Activated CD4-positive, alpha-beta T cell treated with anti-CD3 and anti-CD28 coated beads, Interleukin-2, amount 10 ng/mL, durations not matched to agents 24 days and 14 days (primary cell): ENCODE data around the gene PRSS56. TPM values are rescaled to one million over a fixed set of nuclear protein-coding genes. Genes with fewer than 3 reads are reported as not detected.

Experiments used
- DNase-seq: peaks from one replicate; pipeline ENCODE4 v3.0.0; 2022
- H3K27ac Mint-ChIP-seq: one replicate; pipeline ENCODE4 v1.8.0; 2022; ENCODE audit warnings: mild to moderate bottlenecking, mixed read lengths
- H3K27me3 Mint-ChIP-seq: one replicate; pipeline ENCODE4 v1.8.0; 2022; ENCODE audit warnings: mixed read lengths
- H3K36me3 Mint-ChIP-seq: one replicate; pipeline ENCODE4 v1.8.0; 2022; ENCODE audit warnings: low read depth, mild to moderate bottlenecking, mixed read lengths
- H3K4me1 Mint-ChIP-seq: one replicate; pipeline ENCODE4 v1.8.0; 2021; ENCODE audit warnings: mixed read lengths
- H3K4me3 Mint-ChIP-seq: one replicate; pipeline ENCODE4 v1.8.0; 2022; ENCODE audit warnings: mild to moderate bottlenecking, moderate library complexity, mixed read lengths
- H3K9me3 Mint-ChIP-seq: one replicate; pipeline ENCODE4 v1.8.0; 2021; ENCODE audit warnings: mixed read lengths
- intact Hi-C: fragments of 100-400 bp; cut with micrococcal nuclease; formaldehyde crosslinking; loops from one replicate; pipeline ENCODE4 v1.15.1; 2023
- total RNA-seq: library from RNA; stranded (reverse); gene quantifications from 2 replicates; pipeline ENCODE4 v1.2.3, GENCODE V29; 2022

Gene PRSS56
- total RNA-seq, 1 donor from 2014 or later = not detected

DNA sequence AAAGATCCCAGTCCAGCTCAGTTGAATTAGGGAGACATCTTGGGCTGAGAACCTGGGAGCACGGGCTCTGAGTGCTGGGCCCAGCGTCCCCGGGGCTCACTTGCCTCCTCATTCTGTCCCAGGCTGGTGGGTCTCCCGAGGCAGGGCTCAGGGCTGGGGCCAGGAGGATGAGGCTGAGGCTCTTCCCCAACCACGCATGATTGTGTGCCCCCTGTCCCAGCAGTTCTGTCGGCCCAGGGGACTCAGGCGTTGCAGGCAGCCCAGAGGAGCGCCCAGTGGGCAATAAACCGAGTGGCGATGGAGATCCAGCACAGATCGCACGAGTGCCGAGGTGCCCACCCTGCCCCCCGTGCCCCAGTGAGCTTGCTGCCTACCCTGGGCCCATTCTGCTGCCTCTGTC is 910 bp downstream of the PRSS56 start:
- Mint-ChIP-seq H3K27ac (no peak overlapping the region), H3K27me3 (peaks cover 24% of the 10 kb centered on the region), H3K4me3 (no peak overlapping the region), H3K9me3 (no peaks in the 10 kb centered on the region), H3K4me1 (peaks cover 2% of the 10 kb centered on the region), H3K36me3 (no peaks in the 10 kb centered on the region)
- intact Hi-C loops = no loop called here
- no peak for DNase-seq

DNA sequence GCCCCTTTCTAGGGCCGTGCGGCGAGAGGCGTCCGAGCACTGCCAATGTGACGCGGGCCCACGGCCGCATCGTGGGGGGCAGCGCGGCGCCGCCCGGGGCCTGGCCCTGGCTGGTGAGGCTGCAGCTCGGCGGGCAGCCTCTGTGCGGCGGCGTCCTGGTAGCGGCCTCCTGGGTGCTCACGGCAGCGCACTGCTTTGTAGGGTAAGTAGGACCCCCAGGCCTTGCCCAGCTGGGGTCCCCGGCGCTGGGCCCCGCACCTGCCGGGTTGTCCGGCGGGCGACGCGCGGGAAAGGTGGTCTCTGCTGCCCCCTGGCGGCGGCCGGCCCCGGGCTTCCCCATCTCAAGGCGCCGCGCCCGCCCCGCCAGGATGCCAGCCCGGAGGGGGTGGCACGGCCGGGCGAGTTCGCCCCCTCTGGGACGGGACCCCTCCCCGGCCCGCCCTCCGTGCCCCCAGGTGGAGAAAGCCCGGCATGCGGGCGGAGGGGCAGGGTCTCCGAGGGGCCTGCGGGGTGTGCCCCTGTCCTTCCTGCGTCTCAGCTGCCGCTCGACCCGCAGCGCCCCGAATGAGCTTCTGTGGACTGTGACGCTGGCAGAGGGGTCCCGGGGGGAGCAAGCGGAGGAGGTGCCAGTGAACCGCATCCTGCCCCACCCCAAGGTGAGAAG is 1.9 kb downstream of the PRSS56 start:
- peaks cover 2% of the 10 kb centered on the region for H3K4me1 Mint-ChIP-seq

DNA sequence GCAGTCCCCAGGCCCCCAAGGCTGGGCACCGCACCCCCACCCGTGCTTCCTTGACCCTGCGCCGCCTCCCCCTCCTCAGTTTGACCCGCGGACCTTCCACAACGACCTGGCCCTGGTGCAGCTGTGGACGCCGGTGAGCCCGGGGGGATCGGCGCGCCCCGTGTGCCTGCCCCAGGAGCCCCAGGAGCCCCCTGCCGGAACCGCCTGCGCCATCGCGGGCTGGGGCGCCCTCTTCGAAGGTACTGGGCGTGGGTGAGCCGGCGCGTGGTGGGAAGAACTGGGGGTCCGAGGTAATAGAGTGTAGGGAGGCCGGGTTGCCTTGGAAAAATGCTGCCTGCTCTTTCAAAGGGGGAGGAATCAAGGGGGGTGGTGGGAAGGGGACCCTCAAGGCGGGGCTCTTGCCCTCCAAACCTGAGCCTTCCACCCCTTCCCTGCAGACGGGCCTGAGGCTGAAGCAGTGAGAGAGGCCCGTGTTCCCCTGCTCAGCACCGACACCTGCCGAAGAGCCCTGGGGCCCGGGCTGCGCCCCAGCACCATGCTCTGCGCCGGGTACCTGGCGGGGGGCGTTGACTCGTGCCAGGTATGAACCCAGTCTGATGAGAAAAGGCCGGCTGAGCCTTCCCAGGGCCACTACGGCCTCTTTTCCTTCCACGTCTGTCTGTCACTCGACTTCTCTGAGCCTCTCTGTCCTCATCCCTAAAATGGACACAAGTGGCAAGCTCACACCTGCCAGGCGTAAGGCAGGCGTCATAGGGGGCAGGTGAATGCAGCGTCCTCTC is 2.6 kb downstream of the PRSS56 start:
- Mint-ChIP-seq H3K4me1 (peaks cover 2% of the 10 kb centered on the region), H3K27ac (no peak overlapping the region), H3K4me3 (peak overlapping the region; percentile 47), H3K36me3 (no peaks in the 10 kb centered on the region), H3K9me3 (no peaks in the 10 kb centered on the region), H3K27me3 (peaks cover 31% of the 10 kb centered on the region)
- intact Hi-C loops = loop anchor here (2.0 kb wide), 1 partner anchor 76 kb away; no protein-coding TSS in a partner anchor
- no peak for DNase-seq

More for the DNA sequence above, 1.9 kb downstream of the PRSS56 start:
- intact Hi-C loops = loop anchor here (2.0 kb wide), 1 partner anchor 75 kb away; no protein-coding TSS in a partner anchor
- H3K9me3 Mint-ChIP-seq = no peaks in the 10 kb centered on the region
- H3K27ac Mint-ChIP-seq = no peak overlapping the region
- no peak overlapping the region for H3K4me3 Mint-ChIP-seq
- DNase-seq = peak; percentile 90
- H3K27me3 Mint-ChIP-seq = peaks cover 28% of the 10 kb centered on the region
- no peaks in the 10 kb centered on the region for H3K36me3 Mint-ChIP-seq

DNA sequence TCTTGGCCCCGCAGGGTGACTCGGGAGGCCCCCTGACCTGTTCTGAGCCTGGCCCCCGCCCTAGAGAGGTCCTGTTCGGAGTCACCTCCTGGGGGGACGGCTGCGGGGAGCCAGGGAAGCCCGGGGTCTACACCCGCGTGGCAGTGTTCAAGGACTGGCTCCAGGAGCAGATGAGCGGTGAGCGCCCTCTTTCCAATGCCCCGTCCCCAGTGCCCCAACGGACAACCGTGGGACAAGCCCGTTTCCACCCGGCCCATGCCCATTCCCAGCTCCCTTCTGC is 3.2 kb downstream of the PRSS56 start:
- DNase-seq = no peak
- H3K9me3 Mint-ChIP-seq = no peaks in the 10 kb centered on the region
- no peaks in the 10 kb centered on the region for H3K36me3 Mint-ChIP-seq
- H3K27ac Mint-ChIP-seq = no peak overlapping the region
- peaks cover 3% of the 10 kb centered on the region for H3K4me1 Mint-ChIP-seq
- intact Hi-C loops = loop anchor here (2.0 kb wide), 1 partner anchor 77 kb away; no protein-coding TSS in a partner anchor
- H3K4me3 Mint-ChIP-seq = peak overlapping the region; percentile 47
- H3K27me3 Mint-ChIP-seq = peaks cover 33% of the 10 kb centered on the region

DNA sequence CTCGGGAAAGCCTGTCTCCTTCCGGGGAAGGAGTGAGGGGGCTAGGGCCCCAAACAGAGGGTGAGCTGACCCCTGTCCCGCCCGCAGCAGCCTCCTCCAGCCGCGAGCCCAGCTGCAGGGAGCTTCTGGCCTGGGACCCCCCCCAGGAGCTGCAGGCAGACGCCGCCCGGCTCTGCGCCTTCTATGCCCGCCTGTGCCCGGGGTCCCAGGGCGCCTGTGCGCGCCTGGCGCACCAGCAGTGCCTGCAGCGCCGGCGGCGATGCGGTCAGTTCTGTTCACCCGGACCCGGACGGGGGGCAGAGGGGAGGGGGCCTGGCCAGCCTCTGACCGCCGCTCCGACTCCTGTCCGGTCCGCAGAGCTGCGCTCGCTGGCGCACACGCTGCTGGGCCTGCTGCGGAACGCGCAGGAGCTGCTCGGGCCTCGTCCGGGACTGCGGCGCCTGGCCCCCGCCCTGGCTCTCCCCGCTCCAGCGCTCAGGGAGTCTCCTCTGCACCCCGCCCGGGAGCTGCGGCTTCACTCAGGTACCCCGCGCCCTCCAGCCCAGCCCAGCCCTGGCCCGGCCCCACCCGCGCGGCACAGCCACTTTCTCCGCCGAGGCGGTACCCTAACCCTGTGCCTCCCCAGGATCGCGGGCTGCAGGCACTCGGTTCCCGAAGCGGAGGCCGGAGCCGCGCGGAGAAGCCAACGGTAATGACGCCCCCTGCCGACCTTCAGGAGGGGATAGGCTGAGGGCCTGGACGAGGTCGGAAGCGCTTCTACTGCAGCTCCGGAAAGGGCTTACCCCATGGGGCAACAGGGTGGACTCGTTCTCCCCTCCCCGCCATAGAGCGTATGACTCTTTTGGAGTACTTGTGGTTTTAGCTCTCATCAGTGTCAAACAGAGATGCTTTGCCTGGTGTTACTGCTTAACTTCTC is 3.8 kb downstream of the PRSS56 start:
- H3K9me3 Mint-ChIP-seq = no peaks in the 10 kb centered on the region
- intact Hi-C loops = loop anchor here (2.0 kb wide), 1 partner anchor 77 kb away; no protein-coding TSS in a partner anchor
- H3K27ac Mint-ChIP-seq = no peak overlapping the region
- peak; percentile 70 for DNase-seq
- H3K36me3 Mint-ChIP-seq = no peaks in the 10 kb centered on the region
- peaks cover 6% of the 10 kb centered on the region for H3K4me1 Mint-ChIP-seq
- peak overlapping the region; percentile 41 for H3K4me3 Mint-ChIP-seq
- H3K27me3 Mint-ChIP-seq = peaks cover 33% of the 10 kb centered on the region

DNA sequence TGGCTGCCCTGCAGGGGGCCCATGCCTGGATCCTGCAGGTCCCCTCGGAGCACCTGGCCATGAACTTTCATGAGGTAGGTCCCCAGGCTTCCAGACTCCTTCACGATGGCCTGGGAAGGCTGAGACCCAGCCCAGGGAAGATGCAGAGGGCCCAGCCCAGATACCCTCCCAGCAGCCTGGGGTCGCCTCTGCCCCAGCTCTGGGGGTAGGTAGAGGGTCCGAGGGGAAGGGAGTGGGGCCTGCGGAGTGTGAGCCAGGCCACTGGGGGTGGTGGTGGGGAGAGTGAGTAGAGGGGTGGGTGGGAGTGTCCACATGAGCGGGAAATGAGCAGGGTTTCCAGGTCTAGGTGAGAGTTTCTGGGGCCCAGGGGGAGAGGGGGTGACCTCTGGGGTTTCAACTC is 4.6 kb downstream of the PRSS56 start:
- Mint-ChIP-seq H3K36me3 (no peaks in the 10 kb centered on the region), H3K27ac (no peak overlapping the region), H3K9me3 (no peaks in the 10 kb centered on the region), H3K4me1 (peaks cover 7% of the 10 kb centered on the region), H3K27me3 (peaks cover 28% of the 10 kb centered on the region), H3K4me3 (no peak overlapping the region)
- no peak for DNase-seq
- intact Hi-C loops = no loop called here

DNA sequence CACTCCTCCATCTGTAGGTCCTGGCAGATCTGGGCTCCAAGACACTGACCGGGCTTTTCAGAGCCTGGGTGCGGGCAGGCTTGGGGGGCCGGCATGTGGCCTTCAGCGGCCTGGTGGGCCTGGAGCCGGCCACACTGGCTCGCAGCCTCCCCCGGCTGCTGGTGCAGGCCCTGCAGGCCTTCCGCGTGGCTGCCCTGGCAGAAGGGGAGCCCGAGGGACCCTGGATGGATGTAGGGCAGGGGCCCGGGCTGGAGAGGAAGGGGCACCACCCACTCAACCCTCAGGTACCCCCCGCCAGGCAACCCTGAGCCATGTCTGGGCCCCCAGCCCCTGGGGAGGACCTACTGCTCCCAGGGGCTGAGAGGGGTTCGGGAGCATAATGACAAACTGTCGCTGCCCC is 5.0 kb downstream of the PRSS56 start:
- no peaks in the 10 kb centered on the region for H3K36me3 Mint-ChIP-seq
- DNase-seq = no peak
- H3K4me1 Mint-ChIP-seq = peaks cover 7% of the 10 kb centered on the region
- intact Hi-C loops = no loop called here
- no peak overlapping the region for H3K27ac Mint-ChIP-seq
- peaks cover 28% of the 10 kb centered on the region for H3K27me3 Mint-ChIP-seq
- H3K4me3 Mint-ChIP-seq = no peak overlapping the region
- H3K9me3 Mint-ChIP-seq = no peaks in the 10 kb centered on the region

DNA sequence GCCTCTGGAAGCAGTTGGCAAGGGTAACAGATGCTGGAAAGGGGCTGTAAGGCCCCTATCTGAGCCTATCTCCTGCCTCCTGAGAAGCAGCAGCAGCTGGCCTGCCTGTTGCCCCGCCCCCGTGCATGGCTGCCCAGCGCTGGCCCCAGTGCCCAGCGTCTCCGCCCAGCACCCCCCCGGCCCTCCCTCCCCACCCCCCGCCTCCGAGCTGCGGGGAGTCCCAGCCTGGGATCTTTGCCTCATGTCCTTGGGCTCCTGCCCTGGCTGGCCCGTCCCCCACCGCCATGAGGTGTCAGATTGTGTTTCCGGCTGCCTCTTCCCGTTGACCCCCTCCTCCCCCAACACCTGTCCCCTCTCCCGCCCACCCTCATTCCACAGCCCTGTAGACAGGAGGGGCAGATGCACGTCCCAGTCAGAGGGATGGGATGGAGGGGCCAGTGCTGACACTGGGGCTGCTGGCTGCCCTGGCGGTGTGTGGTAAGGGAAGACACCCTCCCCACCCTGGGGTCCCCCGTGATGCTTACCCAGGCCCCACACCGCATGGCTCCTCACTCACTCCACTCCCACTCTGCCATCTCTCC is 5.7 kb downstream of the PRSS56 start, which contains the start of gene CHRND:
Gene CHRND (plus strand): TSS at position 370 of the 581 bp plus-strand sequence. CDS start 56 bp downstream, at position 426.
- Mint-ChIP-seq H3K9me3 (no peaks in the 10 kb centered on the region), H3K27ac (no peak within 1 kb of the TSS), H3K36me3 (no peaks in the 10 kb centered on the region), H3K27me3 (peaks cover 25% of the 10 kb centered on the region), H3K4me1 (peaks cover 7% of the 10 kb centered on the region), H3K4me3 (no peak within 1 kb of the TSS)
- DNase-seq = no peak
- intact Hi-C loops = no loop called here

DNA sequence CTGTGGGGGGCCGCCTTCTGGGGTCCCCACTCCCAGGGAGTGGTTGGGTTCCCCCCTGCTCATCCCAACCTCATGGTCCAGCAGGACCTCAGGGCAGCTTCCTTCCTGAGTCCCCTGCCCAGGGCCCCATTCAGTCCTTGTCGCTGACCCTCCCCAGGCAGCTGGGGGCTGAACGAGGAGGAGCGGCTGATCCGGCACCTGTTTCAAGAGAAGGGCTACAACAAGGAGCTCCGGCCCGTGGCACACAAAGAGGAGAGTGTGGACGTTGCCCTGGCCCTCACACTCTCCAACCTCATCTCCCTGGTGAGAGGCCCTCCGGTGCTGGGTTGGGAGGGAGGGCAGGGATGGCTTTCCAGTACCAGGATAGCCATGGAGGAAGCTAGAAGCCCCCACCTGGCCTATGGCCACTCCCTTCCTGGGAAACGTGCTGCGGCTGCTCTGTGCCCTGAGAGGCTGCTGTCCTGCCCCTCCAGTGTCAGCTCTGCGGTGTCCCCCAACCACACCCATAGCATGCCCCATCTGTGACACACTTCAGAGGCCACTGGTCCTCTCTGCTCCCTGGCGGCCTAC is 6.3 kb downstream of the PRSS56 start:
- intact Hi-C loops = no loop called here
- H3K36me3 Mint-ChIP-seq = no peaks in the 10 kb centered on the region
- no peak overlapping the region for H3K4me3 Mint-ChIP-seq
- no peaks in the 10 kb centered on the region for H3K9me3 Mint-ChIP-seq
- no peak for DNase-seq
- peaks cover 24% of the 10 kb centered on the region for H3K27me3 Mint-ChIP-seq
- peaks cover 6% of the 10 kb centered on the region for H3K4me1 Mint-ChIP-seq
- no peak overlapping the region for H3K27ac Mint-ChIP-seq

DNA sequence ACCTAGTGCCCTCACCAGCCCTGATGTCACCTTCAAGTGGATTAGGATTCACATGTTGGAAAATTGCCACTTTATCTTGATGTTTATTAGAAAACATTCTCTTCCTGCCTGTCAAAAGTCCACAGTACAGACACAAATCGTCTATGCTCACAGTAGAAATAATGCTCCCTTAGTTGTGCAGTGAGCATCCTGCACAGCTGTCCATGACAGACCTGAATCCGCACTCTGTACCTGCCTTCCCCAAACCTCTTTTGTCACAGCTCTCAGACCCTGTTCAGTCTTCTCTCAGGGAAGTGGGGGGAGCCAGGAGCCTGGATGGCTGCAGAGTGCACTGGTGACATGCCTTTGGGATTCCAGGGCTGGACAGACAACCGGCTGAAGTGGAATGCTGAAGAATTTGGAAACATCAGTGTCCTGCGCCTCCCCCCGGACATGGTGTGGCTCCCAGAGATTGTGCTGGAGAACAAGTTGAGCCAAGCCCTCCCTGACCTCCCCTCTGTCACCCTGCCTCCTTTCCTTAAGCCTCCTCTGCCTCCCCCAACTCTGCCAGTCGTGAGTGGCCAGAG is 7.8 kb downstream of the PRSS56 start:
- no peak for DNase-seq
- Mint-ChIP-seq H3K4me3 (no peak overlapping the region), H3K4me1 (peaks cover 6% of the 10 kb centered on the region), H3K9me3 (no peaks in the 10 kb centered on the region), H3K27me3 (peaks cover 21% of the 10 kb centered on the region), H3K36me3 (no peaks in the 10 kb centered on the region), H3K27ac (no peak overlapping the region)
- intact Hi-C loops = no loop called here

DNA sequence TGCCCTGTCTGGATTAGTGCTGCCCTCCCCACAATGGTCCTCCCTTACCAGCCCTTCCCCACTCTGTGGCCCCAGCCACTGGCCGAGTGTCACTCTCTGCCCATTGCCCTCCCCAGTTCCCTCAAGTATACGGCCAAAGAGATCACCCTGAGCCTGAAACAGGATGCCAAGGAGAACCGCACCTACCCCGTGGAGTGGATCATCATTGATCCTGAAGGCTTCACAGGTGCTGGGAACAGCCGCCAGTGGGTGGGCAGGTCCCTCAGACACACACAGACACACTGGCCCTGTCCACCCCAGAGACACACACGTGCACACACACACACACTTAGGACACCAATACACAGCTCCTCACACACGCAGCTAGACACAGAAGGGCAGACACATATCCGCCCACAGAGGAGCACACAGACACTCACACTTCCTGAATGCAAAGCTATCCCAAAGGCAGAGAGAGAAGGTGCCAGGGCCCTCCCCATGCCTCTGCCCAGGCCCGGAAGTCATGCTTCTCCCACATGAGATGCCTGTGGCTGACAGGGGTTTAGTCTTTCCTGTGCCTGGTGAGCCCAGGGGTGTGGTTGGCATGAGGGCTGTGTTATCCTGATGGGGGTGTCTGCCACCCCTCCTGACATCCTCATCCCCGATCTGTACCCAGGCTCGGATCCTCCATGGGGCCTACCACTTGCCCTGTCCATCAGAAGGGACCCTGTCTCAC is 8.7 kb downstream of the PRSS56 start:
- H3K4me3 Mint-ChIP-seq = no peak overlapping the region
- peak; percentile 59 for DNase-seq
- no peaks in the 10 kb centered on the region for H3K36me3 Mint-ChIP-seq
- intact Hi-C loops = no loop called here
- peaks cover 16% of the 10 kb centered on the region for H3K27me3 Mint-ChIP-seq
- peaks cover 6% of the 10 kb centered on the region for H3K4me1 Mint-ChIP-seq
- H3K9me3 Mint-ChIP-seq = no peaks in the 10 kb centered on the region
- no peak overlapping the region for H3K27ac Mint-ChIP-seq

DNA sequence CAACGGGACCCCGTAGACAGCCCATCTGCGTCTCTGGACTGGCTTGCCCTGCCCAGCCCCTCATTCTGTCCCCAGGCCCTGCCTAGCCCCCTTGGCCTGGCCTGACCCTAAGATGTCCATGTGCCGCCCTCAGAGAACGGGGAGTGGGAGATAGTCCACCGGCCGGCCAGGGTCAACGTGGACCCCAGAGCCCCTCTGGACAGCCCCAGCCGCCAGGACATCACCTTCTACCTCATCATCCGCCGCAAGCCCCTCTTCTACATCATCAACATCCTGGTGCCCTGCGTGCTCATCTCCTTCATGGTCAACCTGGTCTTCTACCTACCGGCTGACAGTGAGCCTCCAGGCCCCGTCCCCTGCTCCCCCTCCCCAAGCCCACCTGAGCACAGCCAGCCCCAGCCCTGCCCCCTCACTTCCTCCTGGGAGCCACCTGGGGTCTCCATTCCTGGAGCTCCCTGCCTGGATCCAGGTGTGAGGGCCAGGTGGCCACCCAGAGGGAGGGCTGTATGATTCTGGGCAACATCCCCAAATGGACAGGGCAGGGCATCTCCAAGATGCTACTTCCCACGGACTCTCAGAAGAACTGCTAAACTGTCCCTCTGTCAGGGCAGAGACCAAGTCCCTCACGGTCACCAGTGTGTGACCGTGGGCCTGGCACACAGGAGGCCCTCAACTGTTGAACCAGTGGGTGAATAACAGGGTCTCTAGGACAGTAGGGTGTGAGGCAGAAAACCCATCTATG is 9.8 kb downstream of the PRSS56 start:
- peaks cover 6% of the 10 kb centered on the region for H3K4me1 Mint-ChIP-seq
- H3K27ac Mint-ChIP-seq = no peak overlapping the region
- no peaks in the 10 kb centered on the region for H3K36me3 Mint-ChIP-seq
- H3K4me3 Mint-ChIP-seq = no peak overlapping the region
- no peak for DNase-seq
- H3K27me3 Mint-ChIP-seq = peaks cover 9% of the 10 kb centered on the region
- no peaks in the 10 kb centered on the region for H3K9me3 Mint-ChIP-seq
- intact Hi-C loops = no loop called here
